Measurements from ENCODE around the gene LRRIQ1.

The LRRIQ1 gene

GRCh38 chr12:85260447-85260846, 224.3 kb downstream of the LRRIQ1 start:
- Histone ChIP-seq H3K27me3 (ENCODE audit: control insufficient read depth, low read length) (no peaks in the 10 kb centered on the region), H3K4me1 (ENCODE audit: control insufficient read depth, low read length) (no peaks in the 10 kb centered on the region), H3K36me3 (ENCODE audit: control insufficient read depth, low read length) (no peaks in the 10 kb centered on the region), H3K79me2 (ENCODE audit: control insufficient read depth, low read length) (no peaks in the 10 kb centered on the region), H4K20me1 (ENCODE audit: control insufficient read depth, insufficient read depth, low read depth, low read length) (no peaks in the 10 kb centered on the region), H3K9me2 (replicated peaks; ENCODE audit: control insufficient read depth, low read length) (no peaks in the 10 kb centered on the region), H3K4me3 (ENCODE audit: low read length) (no peak overlapping the region), H3K4me2 (ENCODE audit: low read length) (no peak overlapping the region), H3K9me3 (ENCODE audit: control insufficient read depth, insufficient read depth, low read length) (no peaks in the 10 kb centered on the region), H3K27ac (ENCODE audit: low read depth, low read length) (no peak overlapping the region), H3F3A (ENCODE audit: control insufficient read depth, insufficient read depth) (no peaks in the 10 kb centered on the region)
- TF ChIP-seq CTCF (IDR thresholded peaks at IDR 0.05; ENCODE audit: low read depth, low read length, poor library complexity, severe bottlenecking) (no peak), EZH2phosphoT487 (IDR thresholded peaks at IDR 0.05; ENCODE audit: borderline replicate concordance, low read length) (no peak)

- Histone ChIP-seq H3K79me2 (ENCODE audit: control insufficient read depth, low read length) (no peaks in the 10 kb centered on the region), H3K27me3 (ENCODE audit: control insufficient read depth, low read length) (no peaks in the 10 kb centered on the region), H3K36me3 (ENCODE audit: control insufficient read depth, low read length) (no peaks in the 10 kb centered on the region), H3K4me3 (ENCODE audit: low read length) (no peak overlapping the region), H3K9me2 (replicated peaks; ENCODE audit: control insufficient read depth, low read length) (no peaks in the 10 kb centered on the region), H3K27ac (ENCODE audit: low read depth, low read length) (no peak overlapping the region), H3K4me1 (ENCODE audit: control insufficient read depth, low read length) (no peaks in the 10 kb centered on the region), H3K4me2 (ENCODE audit: low read length) (no peak overlapping the region), H3K9me3 (ENCODE audit: control insufficient read depth, insufficient read depth, low read length) (no peaks in the 10 kb centered on the region), H4K20me1 (ENCODE audit: control insufficient read depth, insufficient read depth, low read depth, low read length) (no peaks in the 10 kb centered on the region), H3F3A (ENCODE audit: control insufficient read depth, insufficient read depth) (no peaks in the 10 kb centered on the region)
- TF ChIP-seq CTCF (IDR thresholded peaks at IDR 0.05; ENCODE audit: low read depth, low read length, poor library complexity, severe bottlenecking), result no peak
- no peak for TF ChIP-seq EZH2phosphoT487 (IDR thresholded peaks at IDR 0.05; ENCODE audit: borderline replicate concordance, low read length)
Measured at GRCh38 chr12:85260896-85261295, 224.7 kb downstream of the LRRIQ1 start.

GRCh38 chr12:85266356-85266755, 230.2 kb downstream of the LRRIQ1 start:
- H3K4me3 ChIP-seq (ENCODE audit: low read length), result no peak overlapping the region
- no peaks in the 10 kb centered on the region for H3K79me2 ChIP-seq (ENCODE audit: control insufficient read depth, low read length)
- H4K20me1 ChIP-seq (ENCODE audit: control insufficient read depth, insufficient read depth, low read depth, low read length), result no peaks in the 10 kb centered on the region
- no peak overlapping the region for H3K27ac ChIP-seq (ENCODE audit: low read depth, low read length)
- H3K36me3 ChIP-seq (ENCODE audit: control insufficient read depth, low read length), result no peaks in the 10 kb centered on the region
- no peaks in the 10 kb centered on the region for H3F3A ChIP-seq (ENCODE audit: control insufficient read depth, insufficient read depth)
- no peaks in the 10 kb centered on the region for H3K9me2 ChIP-seq (replicated peaks; ENCODE audit: control insufficient read depth, low read length)
- no peaks in the 10 kb centered on the region; the same call in 1 of the 2 replicates for H3K27me3 ChIP-seq (ENCODE audit: control insufficient read depth, low read length)
- H3K4me2 ChIP-seq (ENCODE audit: low read length), result no peak overlapping the region
- no peaks in the 10 kb centered on the region for H3K4me1 ChIP-seq (ENCODE audit: control insufficient read depth, low read length)
- TF ChIP-seq CTCF (IDR thresholded peaks at IDR 0.05; ENCODE audit: low read depth, low read length, poor library complexity, severe bottlenecking), result no peak
- no peak for TF ChIP-seq EZH2phosphoT487 (IDR thresholded peaks at IDR 0.05; ENCODE audit: borderline replicate concordance, low read length)
- no peaks in the 10 kb centered on the region for H3K9me3 ChIP-seq (ENCODE audit: control insufficient read depth, insufficient read depth, low read length)
